NCI-H1105 treated with DMSO at 0.1 percent for 48 hours (cell line): ENCODE data around the gene FOXA1.
"Not testable (repeated sequence)": the region's sequence is repeated elsewhere in the genome, so short reads cannot be mapped to it uniquely, and the experiment has no call there.

Experiments
- DNase-seq: peaks from one replicate; lab custom pipeline; 2025; lab: John Stamatoyannopoulos, UW

Gene FOXA1

GRCh38 chr14:37558740-37559139, 36.3 kb downstream of the FOXA1 start:
- no peak for DNase-seq

DNA sequence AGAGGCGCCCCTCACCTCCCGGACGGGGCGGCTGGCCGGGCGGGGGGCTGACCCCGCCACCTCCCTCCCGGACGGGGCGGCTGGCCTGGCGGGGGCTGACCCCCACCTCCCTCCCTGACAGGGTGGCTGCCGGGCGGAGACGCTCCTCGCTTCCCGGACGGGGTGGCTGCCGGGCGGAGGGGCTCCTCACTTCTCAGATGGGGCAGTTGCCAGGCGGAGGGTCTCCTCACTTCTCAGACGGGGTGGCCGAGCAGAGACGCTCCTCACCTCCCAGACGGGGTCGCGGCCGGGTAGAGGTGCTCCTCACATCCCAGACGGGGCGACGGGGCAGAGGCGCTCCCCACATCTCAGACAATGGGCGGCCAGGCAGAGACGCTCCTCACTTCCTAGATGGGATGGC, 39.5 kb downstream of the FOXA1 start:
- DNase-seq: not testable (repeated sequence)

DNA sequence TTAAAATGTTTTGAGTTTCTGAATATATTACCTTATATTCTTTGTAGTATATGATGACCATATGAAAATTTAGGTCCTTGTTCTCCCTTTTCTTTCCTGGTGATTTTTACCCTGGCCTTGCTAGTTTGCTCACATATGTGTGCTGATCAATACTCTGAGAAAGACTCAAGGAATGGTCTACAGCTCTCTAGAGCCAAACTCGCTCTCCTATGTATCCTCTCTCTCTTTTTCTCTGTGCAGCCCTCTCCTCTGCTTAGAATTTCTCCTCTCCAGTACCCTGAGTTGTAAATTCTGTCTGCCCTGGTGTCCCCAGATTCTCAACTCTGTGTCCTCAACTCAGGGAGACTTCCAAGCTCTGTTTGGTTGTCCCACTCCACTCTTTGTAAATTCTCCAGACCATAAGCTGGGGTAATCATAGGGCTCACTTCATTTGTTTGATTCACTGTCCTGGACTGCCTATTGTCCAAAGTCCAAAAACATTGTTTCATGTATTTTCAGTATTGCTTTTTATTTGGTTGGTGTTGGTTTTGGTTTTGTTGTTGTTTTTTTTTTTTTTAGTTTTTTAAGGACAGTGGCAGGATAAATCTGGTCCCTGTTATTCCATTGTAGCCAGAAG, 41.0 kb downstream of the FOXA1 start:
- DNase-seq: no peak

GRCh38 chr14:37551119-37551518, 43.9 kb downstream of the FOXA1 start:
- DNase-seq: no peak

DNA sequence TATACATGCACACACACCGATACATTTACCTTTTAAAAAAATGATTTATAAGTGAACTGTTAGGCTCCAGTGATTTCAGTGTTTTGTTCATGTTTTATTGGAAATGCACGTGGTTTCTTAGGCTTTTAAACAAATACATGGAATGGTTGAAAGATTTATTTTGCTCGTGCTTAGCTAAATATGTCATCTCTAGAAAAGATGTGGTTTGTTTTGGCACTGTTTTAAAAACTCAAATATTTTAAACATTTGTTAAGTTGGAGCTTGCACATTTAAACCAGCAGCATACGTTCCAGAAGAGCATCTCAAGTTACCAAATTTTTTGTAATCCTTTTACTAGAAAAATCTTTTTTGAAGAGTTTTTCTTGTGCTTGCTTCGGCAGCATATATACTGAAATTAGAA, 44.5 kb downstream of the FOXA1 start:
- no peak for DNase-seq

- peak; percentile 13 for DNase-seq
Observed at GRCh38 chr14:37546621-37547447, 48.2 kb downstream of the FOXA1 start.

DNA sequence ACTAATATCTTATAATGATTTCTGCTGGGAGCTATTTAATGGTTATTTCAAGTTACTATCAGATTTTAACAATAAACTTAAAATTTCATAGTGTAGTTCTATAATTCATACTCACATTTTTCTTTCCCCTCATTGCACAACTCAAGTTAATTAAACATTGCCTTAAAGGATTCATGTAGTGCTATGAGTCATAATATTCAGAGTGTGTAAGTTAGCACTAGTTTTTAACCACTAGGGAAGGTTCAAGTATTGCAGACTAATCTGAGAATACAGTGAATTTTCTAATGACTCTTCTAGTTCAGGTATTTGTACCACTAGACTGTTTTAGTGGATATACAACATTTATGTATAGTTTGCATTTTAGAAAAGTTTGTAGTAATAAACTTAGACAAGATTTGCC, 49.9 kb downstream of the FOXA1 start:
- no peak for DNase-seq

DNA sequence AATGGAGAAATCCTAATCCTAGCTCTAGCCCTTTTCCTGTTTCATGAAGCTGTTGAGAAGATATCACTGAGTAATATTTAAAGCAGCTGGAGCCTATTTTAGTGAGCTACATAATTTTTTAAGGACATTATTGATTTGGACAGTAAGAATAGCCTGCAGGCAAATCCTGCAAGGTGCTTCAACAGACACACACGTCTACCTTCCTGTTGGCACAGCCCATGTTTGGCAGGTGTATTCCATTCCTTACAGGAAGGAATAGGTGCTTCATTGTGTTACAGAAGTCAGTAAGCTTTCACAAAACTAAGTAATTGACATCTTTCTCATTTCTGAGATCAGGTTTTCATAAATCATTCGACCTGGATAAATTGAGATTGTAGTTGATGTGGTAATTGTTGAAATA, 50.6 kb downstream of the FOXA1 start:
- DNase-seq: peak; percentile 45

- no peak for DNase-seq
Observed at GRCh38 chr14:37539992-37540391, 55.1 kb downstream of the FOXA1 start.
